HG03442 (cell line): ENCODE measurements around the gene ZNF865.

Experiments used
- ATAC-seq: cut with Tn5 transposase; IDR thresholded peaks from one replicate; pipeline ENCODE4 v1.9.1; 2021; ENCODE audit warnings: mild to moderate bottlenecking, moderate library complexity; ENCODE audit not compliant: unreplicated experiment

The ZNF865 gene

DNA sequence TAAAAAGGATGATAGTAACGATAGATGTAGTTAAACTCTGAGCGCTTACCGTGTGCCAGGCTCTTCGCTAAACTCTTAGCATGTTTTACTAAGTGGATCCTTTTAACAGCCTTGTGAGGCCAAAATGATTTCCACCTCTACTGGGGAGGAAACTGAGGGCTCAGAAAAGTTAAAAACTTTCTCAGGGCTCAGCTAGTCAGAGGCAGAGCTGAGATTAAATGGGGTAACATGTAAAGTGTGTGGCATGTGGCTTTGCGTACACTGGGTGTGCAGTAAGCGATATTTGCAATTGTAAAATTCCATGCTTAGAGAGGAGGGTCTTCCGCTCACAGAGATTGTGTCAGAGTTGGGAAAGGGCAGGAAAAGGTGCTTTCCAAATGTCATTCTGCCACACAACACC, 51.1 kb downstream of the ZNF865 start:
- ATAC-seq: no peak

DNA sequence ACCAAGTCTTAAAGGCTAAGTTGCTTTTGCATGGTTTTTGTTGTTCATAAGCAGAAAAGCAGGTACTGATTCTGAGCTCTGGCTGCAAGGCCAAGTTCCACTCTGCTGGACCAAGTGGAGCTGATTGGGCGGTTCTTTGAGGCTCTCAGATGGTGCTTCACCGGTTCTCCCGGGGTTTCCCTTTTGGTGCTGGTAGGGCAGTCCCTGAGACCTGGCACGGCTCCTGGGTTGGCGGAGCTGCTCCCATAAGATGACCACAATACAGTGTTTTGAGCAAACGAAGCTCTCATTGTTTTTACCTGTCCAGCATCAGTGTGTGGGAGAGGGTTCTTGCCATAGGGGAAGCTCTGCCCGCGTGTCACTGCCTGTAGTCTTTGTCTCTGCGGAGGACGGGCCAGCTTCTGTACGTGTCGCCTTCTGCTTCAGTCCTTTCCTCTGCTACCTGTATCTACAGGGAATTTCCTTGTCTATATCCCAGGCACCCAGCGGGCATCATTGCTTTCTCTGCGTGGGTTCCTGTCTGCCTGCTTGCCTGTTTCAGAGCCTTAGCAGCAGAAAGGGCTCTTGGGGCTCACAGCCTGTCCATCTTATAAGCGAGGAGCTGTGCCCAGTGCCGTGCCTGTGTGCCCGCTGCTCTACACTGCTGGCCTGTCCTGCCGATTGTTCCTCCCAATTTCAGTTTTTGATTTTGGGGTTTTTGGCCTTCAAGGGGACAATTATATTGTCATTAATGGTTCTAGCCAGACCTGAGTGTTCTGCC, 51.7 kb downstream of the ZNF865 start:
- ATAC-seq: no peak

DNA sequence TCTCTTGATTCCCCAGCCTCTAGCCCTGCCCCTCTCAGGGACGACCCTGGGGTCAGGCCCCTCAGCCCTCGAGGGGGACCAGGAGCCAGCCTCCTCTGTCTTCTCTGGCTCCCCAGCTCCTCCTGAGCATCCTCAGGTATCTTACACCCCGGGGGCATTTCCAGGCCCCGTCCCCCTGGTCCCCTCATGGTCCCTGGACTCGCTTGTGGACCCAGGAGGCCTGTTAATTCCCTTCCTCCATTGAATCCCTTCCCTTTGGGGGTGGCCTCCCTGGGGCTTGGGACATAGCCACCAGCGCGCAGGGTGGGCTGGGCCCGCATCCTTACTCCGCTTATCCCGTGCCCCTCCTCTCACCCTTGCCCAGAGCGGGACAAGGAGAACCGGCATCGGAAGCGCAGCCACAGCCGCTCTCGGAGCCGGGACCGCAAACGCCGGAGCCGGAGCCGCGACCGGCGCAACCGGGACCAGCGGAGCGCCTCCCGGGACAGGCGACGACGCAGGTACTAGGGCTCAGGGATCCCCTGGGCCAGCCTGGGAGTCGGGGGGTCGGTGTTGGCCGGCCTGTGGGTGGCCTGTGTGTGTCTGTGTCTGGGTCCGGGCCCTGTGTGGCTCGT, 53.5 kb downstream of the ZNF865 start:
- no peak for ATAC-seq

DNA sequence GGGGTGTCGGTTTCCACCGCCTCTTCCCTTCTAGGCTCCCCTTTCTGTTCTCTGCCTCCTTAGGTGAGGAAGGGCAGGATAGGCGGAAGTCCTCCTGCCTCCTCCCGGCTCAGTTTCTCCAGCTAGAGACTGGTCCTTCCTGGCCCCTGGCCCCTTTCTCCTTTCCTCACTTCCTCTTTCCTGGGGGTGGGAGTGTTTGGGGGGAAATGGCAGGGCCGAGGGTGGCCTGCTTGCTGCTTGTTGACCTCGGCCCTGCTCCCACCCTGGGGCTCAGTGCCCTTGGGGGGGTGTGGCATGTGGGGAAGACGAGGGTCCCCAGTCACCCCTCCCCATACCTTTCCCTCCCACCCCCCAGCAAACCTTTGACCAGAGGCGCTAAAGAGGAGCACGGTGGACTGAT, 54.4 kb downstream of the ZNF865 start:
- no peak for ATAC-seq

- ATAC-seq: no peak
Observed at GRCh38 chr19:55660404-55660803, 55.0 kb downstream of the ZNF865 start.

DNA sequence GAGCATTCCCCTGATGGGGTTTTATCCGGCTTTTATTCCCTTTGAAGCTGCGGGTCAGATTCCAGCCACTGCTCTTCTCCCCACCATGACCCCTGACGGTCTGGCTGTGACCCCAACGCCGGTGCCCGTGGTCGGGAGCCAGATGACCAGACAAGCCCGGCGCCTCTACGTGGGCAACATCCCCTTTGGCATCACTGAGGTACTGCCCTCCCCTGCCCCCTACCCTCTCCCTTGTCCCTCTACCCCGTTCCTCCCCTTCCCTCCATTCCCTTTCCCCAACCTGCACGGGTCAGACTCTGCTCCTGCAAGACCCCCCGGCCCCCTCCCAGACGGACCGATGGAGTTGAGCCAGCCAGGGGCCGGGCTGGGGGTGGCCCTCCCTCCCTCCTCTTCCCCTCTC, 55.5 kb downstream of the ZNF865 start:
- ATAC-seq: no peak

DNA sequence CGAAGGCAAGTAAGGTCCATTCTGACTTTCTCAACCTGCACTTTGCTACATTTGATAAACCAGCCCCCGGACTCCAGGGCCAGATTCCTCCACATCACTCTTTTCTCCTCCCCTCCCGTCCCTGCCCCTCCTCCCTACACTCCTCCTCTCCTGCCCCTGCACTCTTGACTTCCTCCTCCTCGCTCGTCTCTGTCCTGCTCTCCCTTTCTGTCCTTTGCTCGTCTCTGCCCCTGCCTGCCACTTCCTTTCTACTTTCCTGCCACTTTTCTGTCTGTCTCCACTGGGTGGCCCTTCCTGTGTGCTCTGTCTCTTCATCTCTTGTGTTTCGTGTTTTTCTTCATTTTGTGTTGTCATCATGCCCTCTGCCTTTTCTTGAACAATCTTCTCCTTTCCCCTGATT, 56.4 kb downstream of the ZNF865 start:
- no peak for ATAC-seq

- no peak for ATAC-seq
Observed at GRCh38 chr19:55663846-55664536, 58.5 kb downstream of the ZNF865 start.

DNA sequence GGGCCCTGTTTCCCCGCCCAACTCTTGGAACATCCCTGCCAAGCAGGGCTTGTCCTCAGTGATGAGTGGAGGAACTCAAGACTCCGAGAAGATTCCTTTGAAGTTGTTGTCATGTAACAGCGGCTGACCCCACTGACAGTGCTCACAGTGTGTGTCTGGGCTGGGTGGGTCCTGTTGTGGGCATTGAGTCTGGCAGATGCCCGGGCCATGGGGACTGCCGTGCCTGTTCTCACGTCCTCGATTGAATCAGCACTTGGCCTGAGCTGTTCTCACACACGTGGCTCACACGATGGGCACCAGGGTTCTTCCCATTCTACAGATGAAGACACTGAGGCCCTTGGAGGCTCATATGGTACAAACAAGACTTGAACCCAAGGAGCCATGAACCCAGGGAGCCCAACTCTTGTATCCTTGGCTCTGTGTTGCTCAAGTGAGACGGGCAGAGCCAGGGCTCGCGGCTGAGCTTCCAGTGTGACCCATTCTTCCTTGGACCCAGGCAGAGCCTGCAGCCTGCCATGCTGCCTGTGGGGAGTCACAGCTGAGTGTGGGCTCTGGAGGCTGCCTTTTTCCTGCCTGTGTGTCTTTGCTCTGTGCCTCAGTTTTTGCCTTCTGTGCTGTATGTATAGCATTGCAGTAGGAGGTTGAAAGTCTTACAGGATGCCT, 61.0 kb downstream of the ZNF865 start:
- ATAC-seq: no peak
